Measurements from ENCODE around the gene SFI1. TPM values are rescaled to one million over a fixed set of nuclear protein-coding genes. Genes with fewer than 3 reads are reported as not detected.
A peak's percentile ranks its signal among the peaks of the same experiment; 100 is the strongest.

Gene SFI1
- total and polyA plus RNA-seq, 10 donors = 36.7 to 110 (median 85.2) TPM

GRCh38 chr22:31625661-31626426 is 129.5 kb downstream of the SFI1 start:
- WGBS, 5 donors = 53 to 76% (median 71%) methylated on average over 25 to 31 of the region's 31 CpGs
- H3K9me3 ChIP-seq = no peaks in the 10 kb centered on the region
- H3K4me1 ChIP-seq = peaks cover 33 to 99% (median 78%) of the 10 kb centered on the region in 6 donors
- peaks cover 0 to 88% (median 37%) of the 10 kb centered on the region in 6 donors for H3K36me3 ChIP-seq
- intact Hi-C loops (cut with DNase I; ENCODE audit: low total_unique reads) = no loop called here
- peak; percentile 83 for DNase-seq
- peak overlapping the region; percentile 48 to 97 (median 88) for H3K27ac ChIP-seq
- H3K4me3 ChIP-seq = peak overlapping the region in 6 of 8 donors; percentile 13 to 56 (median 17)
- no peaks in the 10 kb centered on the region for H3K27me3 ChIP-seq (replicated peaks in 1 of 7)
- TF ChIP-seq POLR2AphosphoS5 (IDR thresholded peaks at IDR 0.05) = peak; percentile 45 to 73 (median 67)
- TF ChIP-seq CTCF (IDR thresholded peaks at IDR 0.05 in 8 of 11, conservative IDR thresholded peaks at IDR 0.05 in 3 of 11) = no peak
- TF ChIP-seq POLR2A (IDR thresholded peaks at IDR 0.05) = no peak

- intact Hi-C loops (cut with DNase I; ENCODE audit: low total_unique reads) = no loop called here
Measured at GRCh38 chr22:31626427-31627150, 130.3 kb downstream of the SFI1 start.

DNA sequence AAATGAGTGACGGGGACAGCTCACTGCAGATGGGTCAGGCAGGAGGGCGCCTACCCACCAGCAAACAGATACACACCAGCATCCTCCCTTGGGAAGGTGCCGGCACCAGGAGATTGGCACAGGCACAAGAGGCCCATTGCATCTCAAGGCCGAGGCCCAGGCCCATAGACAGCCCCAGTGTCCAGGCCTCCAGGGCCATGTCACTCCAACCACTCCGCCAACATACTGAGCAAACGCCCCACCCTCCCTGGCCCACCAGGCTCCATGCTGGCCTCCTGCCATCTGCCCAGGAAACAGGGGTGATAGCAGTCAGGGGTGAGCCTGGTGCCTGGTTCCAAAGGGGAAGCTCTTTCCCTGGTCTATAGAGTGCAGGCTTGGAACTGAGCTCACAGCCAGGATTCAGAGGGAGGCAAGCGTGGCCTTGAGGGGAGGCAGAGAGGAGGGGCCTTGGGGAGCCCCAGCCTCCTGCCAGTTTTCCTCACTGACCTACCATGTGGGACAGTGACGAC is 130.9 kb downstream of the SFI1 start:
- peaks cover 0 to 80% (median 22%) of the 10 kb centered on the region in 6 donors for H3K36me3 ChIP-seq
- H3K27ac ChIP-seq = peak overlapping the region; percentile 8 to 97 (median 88)
- WGBS, 5 donors = 64 to 77% (median 74%) methylated on average over 2 to 8 of the region's 8 CpGs
- H3K4me1 ChIP-seq = peaks cover 41 to 100% (median 85%) of the 10 kb centered on the region in 6 donors
- DNase-seq = peak; percentile 87
- H3K27me3 ChIP-seq (replicated peaks in 1 of 7) = no peaks in the 10 kb centered on the region
- no peak for TF ChIP-seq POLR2A (IDR thresholded peaks at IDR 0.05)
- peak; percentile 78 to 83 (median 82) for TF ChIP-seq POLR2AphosphoS5 (IDR thresholded peaks at IDR 0.05)
- no peak for TF ChIP-seq CTCF (IDR thresholded peaks at IDR 0.05 in 8 of 11, conservative IDR thresholded peaks at IDR 0.05 in 3 of 11)
- no peaks in the 10 kb centered on the region for H3K9me3 ChIP-seq
- intact Hi-C loops (cut with DNase I; ENCODE audit: low total_unique reads) = no loop called here
- no peak overlapping the region for H3K4me3 ChIP-seq

More at GRCh38 chr22:31626427-31627150, 130.3 kb downstream of the SFI1 start:
- 66 to 83% (median 75%) methylated on average over 3 to 15 of the region's 15 CpGs for WGBS, 5 donors
- no peaks in the 10 kb centered on the region for H3K27me3 ChIP-seq (replicated peaks in 1 of 7)
- H3K36me3 ChIP-seq = peaks cover 0 to 80% (median 29%) of the 10 kb centered on the region in 6 donors
- H3K4me3 ChIP-seq = no peak overlapping the region
- no peaks in the 10 kb centered on the region for H3K9me3 ChIP-seq
- TF ChIP-seq POLR2AphosphoS5 (IDR thresholded peaks at IDR 0.05) = peak in 2 of 3 donors; percentile 40 to 50
- no peak for TF ChIP-seq CTCF (IDR thresholded peaks at IDR 0.05 in 8 of 11, conservative IDR thresholded peaks at IDR 0.05 in 3 of 11)
- TF ChIP-seq POLR2A (IDR thresholded peaks at IDR 0.05) = no peak
- peaks cover 38 to 100% (median 84%) of the 10 kb centered on the region in 6 donors for H3K4me1 ChIP-seq
- no peak for DNase-seq
- H3K27ac ChIP-seq = peak overlapping the region; percentile 48 to 97 (median 88)
